Epidermal melanocyte (primary cell): ENCODE results near the gene HEPACAM2.

ENCODE experiments used
- DNase-seq: peaks from one replicate; pipeline ENCODE4 v3.0.0; 2011; ENCODE audit warnings: low spot score; ENCODE audit not compliant: insufficient read length

HEPACAM2 gene

GRCh38 chr7:93203496-93203895 is 22.8 kb downstream of the HEPACAM2 start:
- DNase-seq: no peak

GRCh38 chr7:93202594-93203250 is 23.5 kb downstream of the HEPACAM2 start:
- DNase-seq: no peak

- no peak for DNase-seq
Observed at GRCh38 chr7:93198472-93198871, 27.8 kb downstream of the HEPACAM2 start.

- no peak for DNase-seq
Observed at GRCh38 chr7:93196336-93196735, 29.9 kb downstream of the HEPACAM2 start.

GRCh38 chr7:93194386-93194785 is 31.9 kb downstream of the HEPACAM2 start:
- no peak for DNase-seq

GRCh38 chr7:93188870-93189634 is 37.2 kb downstream of the HEPACAM2 start:
- DNase-seq: no peak

- DNase-seq: no peak
Observed at GRCh38 chr7:93185303-93186027, 40.8 kb downstream of the HEPACAM2 start.

GRCh38 chr7:93179173-93179572 is 47.1 kb downstream of the HEPACAM2 start:
- DNase-seq: no peak

- DNase-seq: no peak
Observed at GRCh38 chr7:93178213-93178612, 48.1 kb downstream of the HEPACAM2 start.

GRCh38 chr7:93176992-93177580 is 49.2 kb downstream of the HEPACAM2 start:
- DNase-seq: peak; percentile 31

- no peak for DNase-seq
Observed at GRCh38 chr7:93175219-93175618, 51.0 kb downstream of the HEPACAM2 start.

- DNase-seq: no peak
Observed at GRCh38 chr7:93172683-93173082, 53.6 kb downstream of the HEPACAM2 start.

GRCh38 chr7:93171606-93172226 is 54.6 kb downstream of the HEPACAM2 start:
- no peak for DNase-seq

- DNase-seq: no peak
Observed at GRCh38 chr7:93165447-93165846, 60.8 kb downstream of the HEPACAM2 start.

- DNase-seq: no peak
Observed at GRCh38 chr7:93164766-93165165, 61.5 kb downstream of the HEPACAM2 start.

GRCh38 chr7:93161181-93161762 is 65.0 kb downstream of the HEPACAM2 start:
- no peak for DNase-seq

- no peak for DNase-seq
Observed at GRCh38 chr7:93160410-93160809, 65.9 kb downstream of the HEPACAM2 start.

GRCh38 chr7:93159490-93159889 is 66.8 kb downstream of the HEPACAM2 start:
- no peak for DNase-seq

GRCh38 chr7:93156884-93157283 is 69.4 kb downstream of the HEPACAM2 start:
- no peak for DNase-seq

GRCh38 chr7:93150200-93150835 is 76.0 kb downstream of the HEPACAM2 start:
- DNase-seq: no peak

- DNase-seq: no peak
Observed at GRCh38 chr7:93148727-93149126, 77.5 kb downstream of the HEPACAM2 start.
